Upper lobe of left lung (tissue), 4 donors: ENCODE data around the gene ASIC2.

Experiments used
- CTCF ChIP-seq, 6 experiments: fragments of 450-650 bp in 4 of 6; fragments of 200-600 bp in 2 of 6; sonication (generic) in 2 of 6; IDR thresholded peaks; one replicate each; pipeline ENCODE4 v1.5.1; 2016 to 2019; ENCODE audit warnings: antibody characterized with exemption in 6 of 6
- EP300 ChIP-seq, 4 donors: sonication (generic); formaldehyde crosslinking; IDR thresholded peaks; one replicate each; pipeline ENCODE4 v1.5.1; 2017; ENCODE audit warnings: antibody characterized with exemption in 4 of 4, control low read depth in 2 of 4
- POLR2A ChIP-seq, 4 donors: fragments of 450-650 bp; IDR thresholded peaks; one replicate each; pipeline ENCODE4 v1.5.1; 2016 to 2017; ENCODE audit warnings: antibody characterized with exemption in 4 of 4, mild to moderate bottlenecking in 2 of 4
- POLR2AphosphoS5 ChIP-seq, 2 donors: sonication (generic); formaldehyde crosslinking; IDR thresholded peaks; one replicate each; pipeline ENCODE4 v1.5.1; 2017; ENCODE audit warnings: antibody characterized with exemption in 2 of 2

- no peak for TF ChIP-seq EP300 (IDR thresholded peaks at IDR 0.05)
- no peak for TF ChIP-seq CTCF (IDR thresholded peaks at IDR 0.05)
- no peak for TF ChIP-seq POLR2A (IDR thresholded peaks at IDR 0.05)
- TF ChIP-seq POLR2AphosphoS5 (IDR thresholded peaks at IDR 0.05): no peak
Observed at GRCh38 chr17:33288954-33289353, 4.1 kb downstream of the ASIC2 start.
